ENCODE results near the gene PIGBOS1. TPM values are rescaled to one million over a fixed set of nuclear protein-coding genes. Genes with fewer than 3 reads are reported as not detected.

The PIGBOS1 gene
- total and polyA plus RNA-seq, 2 donors from 2014 or later: 15.9 to 21.0 TPM

GRCh38 chr15:55348281-55348778, 29.4 kb upstream of the PIGBOS1 start:
- H3K9ac ChIP-seq (ENCODE audit: low read length in 3 of 3): no peak overlapping the region
- no peak overlapping the region for H3K4me3 ChIP-seq (ENCODE audit: low read length in 3 of 3)
- peaks cover 0 to 4% (median 0%) of the 10 kb centered on the region in 3 donors for H3K36me3 ChIP-seq (ENCODE audit: control insufficient read depth in 2 of 3, insufficient read depth in 3 of 3, low read length in 3 of 3)
- intact Hi-C loops (cut with DNase I): no loop called here
- no peaks in the 10 kb centered on the region for H3K27me3 ChIP-seq (ENCODE audit: control insufficient read depth, insufficient read depth, low read length)
- no peaks in the 10 kb centered on the region for H3K9me3 ChIP-seq (ENCODE audit: control insufficient read depth in 2 of 3, insufficient read depth in 1 of 3, low read length in 3 of 3)
- FAIRE-seq (no peak), DNase-seq (no peak)
- H3K27ac ChIP-seq (ENCODE audit: low read depth in 2 of 2, low read length in 2 of 2): no peak overlapping the region
- TF ChIP-seq CTCF (IDR thresholded peaks at IDR 0.05; ENCODE audit: borderline replicate concordance, extremely low read depth, insufficient read depth): no peak
- peaks cover 0 to 6% (median 3%) of the 10 kb centered on the region in 3 donors for H3K4me1 ChIP-seq (ENCODE audit: control insufficient read depth in 2 of 3, insufficient read depth in 2 of 3, low read depth in 1 of 3, low read length in 3 of 3)

GRCh38 chr15:55344206-55344605, 25.3 kb upstream of the PIGBOS1 start:
- H3K27ac ChIP-seq (ENCODE audit: low read depth in 2 of 2, low read length in 2 of 2): no peak overlapping the region
- FAIRE-seq: no peak

GRCh38 chr15:55343168-55343567, 24.2 kb upstream of the PIGBOS1 start:
- H3K27me3 ChIP-seq (ENCODE audit: control insufficient read depth, insufficient read depth, low read length): no peaks in the 10 kb centered on the region
- H3K9me3 ChIP-seq (ENCODE audit: control insufficient read depth in 2 of 3, insufficient read depth in 1 of 3, low read length in 3 of 3): no peaks in the 10 kb centered on the region
- FAIRE-seq: peak; percentile 11
- TF ChIP-seq CTCF (IDR thresholded peaks at IDR 0.05; ENCODE audit: borderline replicate concordance, extremely low read depth, insufficient read depth): no peak
- peak overlapping the region in 1 of 3 donors; percentile 9 for H3K4me3 ChIP-seq (ENCODE audit: low read length in 3 of 3)
- DNase-seq: peak in 2 of 5 donors; percentile 35 to 51
- H3K4me1 ChIP-seq (ENCODE audit: control insufficient read depth in 2 of 3, insufficient read depth in 2 of 3, low read depth in 1 of 3, low read length in 3 of 3): peaks cover 0 to 10% (median 3%) of the 10 kb centered on the region in 3 donors
- peaks cover 0 to 11% (median 2%) of the 10 kb centered on the region in 3 donors for H3K36me3 ChIP-seq (ENCODE audit: control insufficient read depth in 2 of 3, insufficient read depth in 3 of 3, low read length in 3 of 3)
- intact Hi-C loops (cut with DNase I): no loop called here
- H3K9ac ChIP-seq (ENCODE audit: low read length in 3 of 3): no peak overlapping the region
- no peak overlapping the region for H3K27ac ChIP-seq (ENCODE audit: low read depth in 2 of 2, low read length in 2 of 2)

More at GRCh38 chr15:55344206-55344605, 25.3 kb upstream of the PIGBOS1 start:
- H3K4me3 ChIP-seq (ENCODE audit: low read length in 3 of 3): no peak overlapping the region
- peak in 1 of 5 donors; percentile 30 for DNase-seq
- no peak for TF ChIP-seq CTCF (IDR thresholded peaks at IDR 0.05; ENCODE audit: borderline replicate concordance, extremely low read depth, insufficient read depth)
- H3K4me1 ChIP-seq (ENCODE audit: control insufficient read depth in 2 of 3, insufficient read depth in 2 of 3, low read depth in 1 of 3, low read length in 3 of 3): peaks cover 0 to 10% (median 3%) of the 10 kb centered on the region in 3 donors
- H3K9me3 ChIP-seq (ENCODE audit: control insufficient read depth in 2 of 3, insufficient read depth in 1 of 3, low read length in 3 of 3): no peaks in the 10 kb centered on the region
- intact Hi-C loops (cut with DNase I): no loop called here
- peaks cover 0 to 8% (median 0%) of the 10 kb centered on the region in 3 donors for H3K36me3 ChIP-seq (ENCODE audit: control insufficient read depth in 2 of 3, insufficient read depth in 3 of 3, low read length in 3 of 3)
- no peak overlapping the region for H3K9ac ChIP-seq (ENCODE audit: low read length in 3 of 3)
- no peaks in the 10 kb centered on the region for H3K27me3 ChIP-seq (ENCODE audit: control insufficient read depth, insufficient read depth, low read length)

GRCh38 chr15:55337160-55337559, 18.2 kb upstream of the PIGBOS1 start:
- Histone ChIP-seq H3K27ac (ENCODE audit: low read depth in 2 of 2, low read length in 2 of 2) (no peak overlapping the region), H3K9ac (ENCODE audit: low read length in 3 of 3) (no peak overlapping the region), H3K27me3 (ENCODE audit: control insufficient read depth, insufficient read depth, low read length) (no peaks in the 10 kb centered on the region), H3K4me1 (ENCODE audit: control insufficient read depth in 2 of 3, insufficient read depth in 2 of 3, low read depth in 1 of 3, low read length in 3 of 3) (no peaks in the 10 kb centered on the region), H3K9me3 (ENCODE audit: control insufficient read depth in 2 of 3, insufficient read depth in 1 of 3, low read length in 3 of 3) (no peaks in the 10 kb centered on the region), H3K36me3 (ENCODE audit: control insufficient read depth in 2 of 3, insufficient read depth in 3 of 3, low read length in 3 of 3) (peaks cover 0 to 12% (median 7%) of the 10 kb centered on the region in 3 donors), H3K4me3 (ENCODE audit: low read length in 3 of 3) (no peak overlapping the region)
- no peak for TF ChIP-seq CTCF (IDR thresholded peaks at IDR 0.05; ENCODE audit: borderline replicate concordance, extremely low read depth, insufficient read depth)
- FAIRE-seq: no peak
- no peak for DNase-seq
- intact Hi-C loops (cut with DNase I): no loop called here

All from kidney (tissue), 14 donors.